ENCODE results near the gene BCAS3.
"Not testable (repeated sequence)": the region's sequence is repeated elsewhere in the genome, so short reads cannot be mapped to it uniquely, and the experiment has no call there.

Gene BCAS3

DNA sequence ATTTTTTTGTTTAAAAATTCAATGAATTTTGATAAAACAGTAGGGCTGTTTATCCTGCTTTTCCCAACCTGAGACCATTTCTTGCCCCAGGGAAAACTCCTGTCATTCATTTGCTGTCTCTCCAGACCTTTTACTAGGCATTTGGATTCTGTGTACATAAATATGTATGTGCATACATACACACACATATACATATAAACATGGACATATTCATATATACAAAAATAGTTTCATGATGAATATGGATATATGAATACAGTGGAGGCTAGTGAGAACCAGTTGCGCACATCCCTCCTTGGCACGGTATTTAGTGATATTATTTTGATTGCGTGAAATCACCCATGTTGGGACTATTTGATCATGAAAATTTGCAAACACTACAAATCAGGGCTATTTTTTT, 269.9 kb downstream of the BCAS3 start:
- no peak for DNase-seq

DNA sequence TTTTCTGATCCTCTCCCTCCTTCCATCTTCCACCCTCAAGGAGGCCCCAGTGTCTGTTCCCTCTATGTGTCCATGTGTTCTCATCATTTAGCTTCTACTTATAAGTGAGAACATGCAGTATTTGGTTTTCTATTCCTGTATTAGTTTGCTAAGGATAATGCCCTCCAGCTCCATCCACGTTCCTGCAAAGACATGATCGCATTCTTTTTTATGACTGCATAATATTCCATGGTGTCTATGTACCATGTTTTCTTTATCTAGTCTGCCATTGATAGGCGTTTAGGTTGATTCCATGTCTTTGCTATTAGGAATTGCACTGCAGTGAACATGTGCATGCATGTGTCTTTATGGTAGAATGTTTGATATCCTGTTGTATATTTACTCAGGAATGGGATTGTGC, 275.1 kb downstream of the BCAS3 start:
- no peak for DNase-seq

DNA sequence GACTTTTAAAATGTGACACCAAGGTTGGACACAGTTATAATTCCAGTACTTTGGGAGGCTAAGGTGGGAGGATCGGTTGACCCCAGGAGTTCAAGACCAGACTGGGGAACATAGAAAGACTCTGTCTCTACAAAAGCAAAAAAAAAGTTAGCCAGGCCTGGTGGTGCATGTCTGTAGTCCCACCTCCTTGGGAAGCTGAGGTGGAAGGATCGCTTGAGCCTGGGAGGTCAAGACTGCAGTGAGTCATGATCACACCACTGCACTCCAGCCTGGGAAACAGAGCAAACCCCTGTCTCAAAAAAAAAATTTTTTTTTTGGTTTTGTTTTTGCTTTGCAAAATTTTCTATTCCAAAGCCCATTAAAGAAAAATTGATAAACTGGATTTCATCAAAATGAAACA, 281.4 kb downstream of the BCAS3 start:
- no peak for DNase-seq

DNA sequence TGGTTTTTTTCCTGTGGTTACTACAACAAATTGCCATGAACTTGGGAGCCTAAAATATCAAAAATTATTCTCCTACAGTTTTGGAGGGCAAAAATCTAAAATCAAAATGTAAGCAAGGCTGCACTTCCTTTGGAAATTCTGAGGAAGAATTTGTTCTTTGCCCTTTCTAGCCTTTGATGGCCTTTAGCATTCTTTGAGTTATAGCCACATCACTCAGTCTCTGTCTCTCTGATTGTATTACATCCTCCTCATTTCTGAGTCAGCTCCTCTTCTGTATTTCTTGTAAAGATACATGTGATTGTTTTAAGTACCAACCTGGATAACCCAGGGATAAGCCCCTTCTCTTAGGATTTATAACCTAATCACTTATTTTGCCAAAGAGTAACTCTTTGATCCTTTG, 282.0 kb downstream of the BCAS3 start:
- DNase-seq = no peak

DNA sequence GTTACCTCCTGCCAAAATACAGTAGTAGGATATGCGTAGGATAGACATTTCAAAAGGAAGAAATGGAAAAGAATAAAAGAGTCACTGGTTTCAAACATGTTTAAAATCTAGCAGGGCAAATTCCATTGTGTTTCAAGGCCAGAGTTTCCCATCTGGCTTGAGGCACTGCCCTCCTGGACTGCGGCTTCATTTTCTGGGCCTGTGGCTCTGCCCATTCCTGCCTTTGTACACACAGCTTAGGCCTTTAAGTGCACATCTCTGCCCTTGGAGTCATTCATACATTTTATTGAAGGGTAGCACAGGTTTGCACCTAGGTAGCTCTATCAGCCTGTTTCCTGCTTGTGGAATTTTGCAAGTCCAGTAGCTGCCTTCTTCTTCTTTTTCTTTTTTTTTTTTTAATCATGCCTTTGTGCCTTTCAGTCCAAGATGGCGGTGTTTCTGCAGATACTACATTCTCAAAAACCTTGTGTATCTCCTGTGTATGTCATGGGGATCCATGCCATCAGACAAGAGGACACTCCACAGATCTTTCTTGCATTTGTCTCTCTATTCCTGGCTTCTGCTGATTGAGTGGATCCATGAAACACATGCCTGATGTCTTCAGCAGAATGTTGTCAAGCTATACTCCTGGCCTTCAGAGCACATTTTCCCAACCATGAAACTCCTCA, 282.9 kb downstream of the BCAS3 start:
- DNase-seq = no peak

DNA sequence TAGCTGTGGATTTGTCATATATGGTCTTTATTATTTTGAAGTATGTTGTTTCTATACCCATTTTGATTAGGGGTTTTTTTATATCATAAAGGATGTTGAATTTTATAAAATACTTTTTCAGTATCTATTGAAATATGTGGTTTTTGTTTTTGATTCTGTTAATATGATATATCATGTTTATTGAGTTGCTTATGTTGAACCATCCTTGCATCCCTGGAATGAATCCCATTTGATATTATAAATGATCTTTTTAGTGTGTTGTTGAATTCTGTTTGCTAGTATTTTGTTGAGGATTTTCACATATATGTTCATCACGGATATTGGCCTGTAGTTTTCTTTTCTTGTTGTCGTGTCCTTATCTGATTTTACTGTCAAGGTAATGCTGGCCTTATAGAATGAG, 286.5 kb downstream of the BCAS3 start:
- DNase-seq = no peak

DNA sequence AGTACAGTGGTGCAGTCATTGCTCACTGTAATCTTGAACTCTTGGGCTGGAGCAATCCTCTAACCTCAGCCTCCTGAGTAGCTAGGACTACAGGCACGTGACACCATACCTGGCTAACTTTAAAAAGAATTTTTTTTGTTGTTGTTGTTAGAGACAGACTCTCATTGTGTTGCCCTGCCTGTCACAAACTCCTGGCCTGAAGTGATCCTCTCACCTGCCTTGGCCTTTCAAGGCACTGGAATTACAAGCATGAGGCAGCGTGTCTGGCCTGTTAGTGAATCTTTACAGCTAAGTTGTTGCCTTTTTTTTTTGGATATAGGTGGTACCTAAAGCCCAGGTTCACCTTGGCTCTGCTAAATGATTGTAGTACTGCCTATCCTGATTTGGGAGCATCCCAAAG, 290.6 kb downstream of the BCAS3 start:
- no peak for DNase-seq

DNA sequence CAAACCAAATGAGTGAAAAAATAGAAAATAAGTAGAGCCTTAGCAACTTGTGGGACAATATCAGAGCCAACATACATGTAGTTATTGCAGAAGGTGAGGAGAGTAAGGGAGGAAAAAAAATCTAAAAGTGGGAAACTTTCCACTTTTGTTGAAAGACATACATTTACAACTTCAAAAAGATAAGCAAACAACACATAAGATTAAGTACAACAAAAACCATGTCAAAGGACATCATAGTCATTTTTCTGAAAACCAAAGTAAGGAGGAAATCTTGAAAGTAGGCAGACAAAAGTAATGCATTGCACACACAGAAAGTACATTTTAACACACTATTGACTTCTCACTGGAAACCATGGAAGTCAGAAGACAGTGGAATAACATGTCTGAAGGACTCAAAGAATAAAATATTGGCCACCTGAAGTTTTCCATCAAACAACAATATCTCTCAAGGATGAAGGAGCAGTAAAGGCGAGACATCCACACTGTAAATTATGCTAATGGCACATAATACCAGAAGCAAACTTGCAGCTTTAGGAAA, 291.9 kb downstream of the BCAS3 start:
- no peak for DNase-seq

DNA sequence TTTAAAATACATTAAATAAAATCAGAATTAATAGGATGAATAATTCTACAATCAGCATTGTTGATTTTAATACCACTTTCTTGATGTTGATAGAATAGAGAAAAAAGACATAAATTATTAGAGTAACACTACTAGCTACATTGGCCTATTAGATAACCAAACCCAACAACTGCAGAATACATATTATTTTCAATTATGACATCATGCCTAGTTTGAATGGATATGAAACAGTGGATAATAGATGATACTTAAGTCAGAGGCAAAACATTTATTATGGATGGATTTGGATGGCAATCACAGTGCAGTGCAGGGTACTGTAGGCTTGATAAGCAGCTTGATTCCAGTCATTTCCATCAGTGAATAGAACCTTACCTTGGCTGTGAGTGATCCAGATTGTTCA, 293.1 kb downstream of the BCAS3 start:
- no peak for DNase-seq

DNA sequence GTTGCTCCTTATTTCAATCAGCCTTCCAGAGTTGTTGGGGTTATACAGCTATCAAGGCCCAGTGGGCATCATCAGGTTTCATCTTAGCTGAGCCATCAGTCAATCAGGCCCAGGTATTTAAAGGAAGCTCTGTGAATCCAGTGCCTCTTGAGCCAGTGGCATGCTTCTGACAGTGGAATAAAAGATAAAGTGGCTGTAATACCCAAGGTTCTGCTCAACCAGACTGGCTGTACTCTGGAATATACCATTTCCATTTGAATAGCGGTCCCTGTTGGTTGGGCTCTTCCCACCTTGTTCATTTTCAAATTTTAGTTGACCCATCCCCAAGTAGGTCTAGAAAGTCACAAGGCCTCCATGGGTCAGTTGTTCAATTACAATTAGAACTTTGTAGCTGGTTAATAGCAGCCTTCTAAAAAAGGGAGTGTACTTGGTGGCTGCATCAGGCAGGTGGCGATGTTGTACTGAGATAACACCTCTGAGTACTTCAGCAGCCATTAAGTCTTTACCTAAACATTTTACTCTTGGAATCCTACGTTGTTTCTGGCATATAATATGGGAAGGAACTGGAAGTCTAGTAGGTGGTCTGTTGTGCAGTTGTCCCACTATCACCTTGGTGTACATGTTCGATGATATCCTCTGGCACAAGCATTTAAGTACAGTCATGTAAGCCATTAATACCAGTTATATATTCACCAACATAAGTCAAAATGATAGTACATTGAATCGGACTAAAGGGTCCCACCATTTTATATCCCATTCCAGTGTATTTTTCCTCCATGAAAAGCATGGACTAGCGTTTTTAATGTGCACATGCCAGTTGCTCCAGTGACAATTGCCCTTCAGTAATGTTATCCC, 294.1 kb downstream of the BCAS3 start:
- peak; percentile 10 for DNase-seq

DNA sequence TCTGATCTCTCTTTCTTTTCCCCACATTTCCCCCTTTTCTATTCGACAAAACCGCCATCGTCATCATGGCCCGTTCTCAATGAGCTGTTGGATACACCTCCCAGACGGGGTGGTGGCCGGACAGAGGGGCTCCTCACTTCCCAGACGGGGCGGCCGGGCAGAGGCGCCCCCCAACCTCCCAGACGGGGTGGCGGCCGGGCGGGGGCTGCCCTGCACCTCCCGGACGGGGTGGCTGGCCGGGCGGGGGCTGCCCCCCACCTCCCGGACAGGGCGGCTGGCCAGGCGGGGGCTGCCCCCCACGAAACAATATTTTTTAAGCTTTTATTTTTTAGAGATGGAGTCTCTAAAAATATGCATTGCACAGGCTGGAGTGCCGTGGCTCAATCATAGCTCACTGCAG, 299.2 kb downstream of the BCAS3 start:
- not testable (repeated sequence) for DNase-seq

DNA sequence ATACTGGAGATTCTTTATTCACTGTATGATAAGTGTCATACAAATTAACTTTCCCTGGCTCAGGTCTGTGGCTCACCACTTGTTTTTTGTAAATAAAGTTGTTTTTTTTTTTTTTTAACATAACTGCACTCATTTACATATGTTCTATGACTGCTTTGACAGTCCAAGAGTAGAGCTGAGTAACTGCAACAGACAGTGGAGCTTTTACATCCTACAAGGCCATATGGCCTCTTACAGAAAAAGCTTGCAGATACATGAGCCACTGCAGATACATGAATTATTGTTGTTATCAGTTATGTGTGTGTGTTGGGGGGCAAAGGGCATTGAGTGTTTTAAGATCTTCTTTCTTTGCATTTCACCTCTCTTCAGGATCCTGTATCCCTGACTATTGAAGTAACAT, 311.7 kb downstream of the BCAS3 start:
- no peak for DNase-seq

DNA sequence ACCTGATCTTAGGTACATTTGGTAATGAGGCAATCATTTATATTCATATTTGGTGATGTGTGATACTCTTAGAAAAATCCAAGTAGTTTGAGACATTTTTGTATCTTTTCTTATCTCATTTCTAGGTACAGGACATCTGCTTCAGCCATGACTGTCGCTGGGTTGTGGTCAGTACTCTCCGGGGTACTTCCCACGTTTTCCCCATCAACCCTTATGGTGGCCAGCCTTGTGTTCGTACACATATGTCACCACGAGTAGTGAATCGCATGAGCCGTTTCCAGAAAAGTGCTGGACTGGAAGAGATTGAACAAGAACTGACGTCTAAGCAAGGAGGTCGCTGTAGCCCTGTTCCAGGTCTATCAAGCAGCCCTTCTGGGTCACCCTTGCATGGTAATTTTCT, 312.2 kb downstream of the BCAS3 start:
- no peak for DNase-seq

DNA sequence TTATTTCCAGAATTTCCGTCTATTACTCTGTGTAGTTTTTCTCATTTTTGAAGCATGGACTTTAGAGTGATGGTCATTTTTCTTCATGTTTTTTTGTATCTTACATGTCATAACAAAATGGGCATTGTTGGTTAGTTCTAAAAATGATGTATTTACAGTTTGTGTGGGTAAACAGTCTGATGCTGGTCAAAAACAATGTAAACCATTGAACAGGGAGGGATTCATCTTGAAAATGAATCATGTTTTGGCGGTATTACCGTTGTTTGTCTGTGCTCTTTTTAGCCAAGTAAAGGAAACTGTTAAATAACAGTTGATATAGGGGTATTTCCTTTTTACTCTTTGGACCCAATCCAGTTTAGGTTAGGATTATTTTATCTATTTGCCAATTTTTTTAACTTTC, 315.8 kb downstream of the BCAS3 start:
- no peak for DNase-seq

DNA sequence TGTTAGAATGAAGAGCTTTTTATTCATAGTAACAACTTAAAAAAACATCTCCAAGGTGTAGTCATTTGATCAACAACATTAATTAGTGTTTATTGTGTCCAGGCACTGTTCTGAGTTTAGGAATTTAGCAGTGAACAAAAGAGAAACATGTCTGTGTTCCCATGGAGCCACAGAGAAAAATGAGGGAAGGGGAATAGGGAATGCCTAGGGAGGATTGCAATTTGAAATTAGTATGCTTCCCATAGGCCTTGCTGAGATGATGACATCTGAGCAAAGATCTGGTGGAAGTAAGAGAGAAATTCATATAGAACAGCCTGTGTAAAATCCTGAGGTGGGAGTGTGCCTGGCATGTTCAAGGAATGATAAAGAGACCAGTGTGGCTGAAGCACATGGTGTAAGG, 318.0 kb downstream of the BCAS3 start:
- no peak for DNase-seq

DNA sequence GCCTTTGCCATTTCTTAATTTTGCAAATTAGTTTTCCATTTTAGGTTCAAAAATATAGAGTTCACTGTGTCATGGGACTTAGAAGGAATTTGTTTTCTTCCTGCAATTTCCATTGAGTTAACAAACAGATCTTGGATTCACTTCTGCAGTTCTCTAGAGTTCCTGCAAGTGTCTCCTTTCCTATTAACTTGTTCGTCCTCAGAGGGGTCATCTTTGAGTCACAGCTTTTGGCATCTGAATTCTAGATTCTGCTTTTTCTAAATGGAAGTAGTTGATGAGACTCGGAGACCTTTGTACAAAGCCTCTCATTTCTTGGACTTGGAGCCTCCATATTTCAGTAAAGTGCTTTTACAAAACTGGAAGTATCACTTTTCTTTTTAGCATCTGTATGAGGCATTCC, 323.3 kb downstream of the BCAS3 start:
- no peak for DNase-seq

DNA sequence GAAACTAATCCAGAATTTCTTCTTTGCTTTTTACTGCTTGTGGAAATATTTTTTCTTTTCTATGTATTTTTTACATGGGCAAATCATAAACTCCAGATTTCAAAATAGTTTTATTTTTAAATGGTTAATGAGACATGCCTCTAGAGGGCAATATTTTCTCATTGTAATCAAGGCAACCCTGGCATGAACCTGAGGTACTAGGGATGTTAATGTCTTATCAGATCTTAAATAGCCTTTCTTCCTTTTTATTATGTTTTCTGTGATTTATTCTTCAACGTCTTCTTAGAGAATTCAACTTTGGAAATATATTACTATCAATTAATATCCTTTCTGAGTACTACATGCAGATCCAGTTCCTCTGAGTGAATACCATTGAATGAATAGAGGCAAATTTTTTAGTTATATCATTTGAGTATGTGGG, 324.7 kb downstream of the BCAS3 start:
- DNase-seq = peak; percentile 7

DNA sequence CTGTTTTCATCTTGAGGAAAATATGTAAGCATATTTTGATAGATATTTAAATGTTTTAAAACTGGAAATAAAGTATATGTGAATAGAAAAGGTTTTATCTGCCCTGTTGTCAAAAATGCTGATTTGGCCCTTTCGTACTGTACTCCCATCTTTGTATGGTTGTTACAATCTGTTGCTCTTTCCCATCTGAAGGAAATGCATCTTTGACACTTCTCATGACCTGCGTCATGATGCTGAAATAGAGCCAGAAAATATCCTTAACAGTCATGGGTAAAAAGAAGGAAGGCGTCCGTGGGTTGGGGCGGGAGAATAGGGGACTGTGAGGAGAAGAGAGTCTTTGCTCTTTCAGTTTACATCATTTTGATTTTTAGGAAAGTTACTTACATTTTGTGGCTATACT, 327.7 kb downstream of the BCAS3 start:
- DNase-seq = no peak

DNA sequence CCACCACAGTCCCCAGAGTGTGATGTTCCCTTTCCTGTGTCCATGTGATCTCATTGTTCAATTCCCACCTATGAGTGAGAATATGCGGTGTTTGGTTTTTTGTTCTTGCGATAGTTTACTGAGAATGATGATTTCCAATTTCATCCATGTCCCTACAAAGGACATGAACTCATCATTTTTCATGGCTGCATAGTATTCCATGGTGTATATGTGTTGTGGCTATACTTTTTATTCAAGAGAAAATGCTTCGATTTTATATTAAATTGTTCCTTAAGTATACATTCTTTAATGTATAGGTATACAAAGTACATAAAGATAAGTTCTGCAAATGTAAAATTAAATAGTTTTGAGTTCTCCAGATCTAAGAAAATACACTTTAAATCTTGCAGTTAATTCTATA, 328.3 kb downstream of the BCAS3 start:
- not testable (repeated sequence) for DNase-seq

DNA sequence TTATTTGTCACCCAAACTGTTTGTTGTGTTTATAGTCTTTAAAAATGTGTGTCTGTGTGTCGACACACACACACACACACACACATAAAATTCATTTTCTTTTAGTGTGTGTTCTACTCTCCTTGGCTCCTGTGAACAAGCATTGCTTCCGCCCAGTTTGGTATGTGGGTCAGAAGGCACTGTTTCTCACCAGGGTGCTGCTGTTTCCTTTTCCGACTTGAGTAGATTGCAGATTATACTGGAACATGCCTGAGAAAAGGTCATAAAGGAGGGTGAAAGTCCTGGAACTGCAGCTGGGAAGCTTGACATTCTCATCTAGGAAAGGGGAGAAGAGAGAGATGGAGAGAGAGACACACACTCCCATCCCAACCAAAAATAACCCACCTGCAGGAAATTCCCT, 330.3 kb downstream of the BCAS3 start:
- no peak for DNase-seq

DNA sequence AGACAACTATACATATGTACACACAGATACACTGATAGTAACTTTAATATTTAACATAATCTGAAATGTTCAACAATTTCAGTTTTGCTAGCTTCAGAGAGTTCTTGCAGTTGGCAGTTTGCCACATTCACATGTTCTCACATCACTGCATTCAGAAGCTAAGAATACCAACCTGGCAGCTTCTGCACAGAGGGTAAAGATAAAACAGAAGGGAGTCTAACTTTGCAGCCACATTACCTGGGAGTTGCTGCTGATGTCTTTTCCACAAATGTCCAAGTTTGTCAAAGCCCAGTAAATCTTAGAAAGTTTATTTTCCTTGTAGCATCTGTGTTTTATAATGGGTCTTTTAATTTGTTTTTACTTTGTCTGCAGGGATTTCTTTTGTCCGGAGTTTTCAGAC, 332.0 kb downstream of the BCAS3 start:
- no peak for DNase-seq

DNA sequence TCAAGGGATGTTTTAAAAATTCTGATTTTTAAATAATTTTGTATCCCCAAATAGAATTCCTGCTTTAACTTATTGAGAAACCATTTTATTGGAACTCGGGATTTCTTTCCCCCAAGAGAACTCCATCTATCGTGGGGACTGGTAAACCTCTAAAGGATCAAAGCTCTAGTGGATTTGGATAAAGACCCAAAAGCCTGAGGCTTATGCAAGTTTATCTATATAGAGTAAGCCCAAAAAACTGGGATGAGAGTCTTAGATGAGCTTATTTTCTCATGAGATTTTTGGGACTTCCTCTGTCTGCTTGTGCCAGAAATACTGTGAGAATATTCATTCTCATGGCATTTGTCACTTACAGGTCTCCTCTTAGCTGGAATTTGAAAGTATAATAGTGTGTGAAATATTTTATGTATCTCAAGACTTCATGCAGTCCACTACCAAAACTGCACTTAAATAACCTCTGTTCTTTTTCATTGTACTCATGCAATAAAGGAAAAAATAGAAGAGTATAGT, 333.1 kb downstream of the BCAS3 start:
- no peak for DNase-seq

DNA sequence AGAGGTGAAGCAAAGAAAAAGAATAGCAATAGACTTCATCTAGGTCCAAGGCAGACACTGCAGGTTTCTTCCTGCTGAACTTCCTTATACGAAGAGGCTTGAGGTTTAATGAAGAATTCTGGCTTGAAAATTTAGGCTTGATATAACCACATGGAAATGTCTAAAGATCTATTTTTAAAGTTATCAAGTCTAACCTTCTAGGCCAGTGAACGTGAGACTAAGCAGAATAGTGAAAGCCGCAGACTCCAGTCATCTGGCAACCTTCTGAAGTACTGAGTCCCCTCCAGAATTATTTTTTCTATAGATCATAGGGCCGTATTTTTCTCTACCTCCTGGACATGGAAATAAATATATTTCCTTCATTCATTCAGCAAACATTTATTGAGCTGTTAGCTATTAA, 333.6 kb downstream of the BCAS3 start:
- DNase-seq = no peak

DNA sequence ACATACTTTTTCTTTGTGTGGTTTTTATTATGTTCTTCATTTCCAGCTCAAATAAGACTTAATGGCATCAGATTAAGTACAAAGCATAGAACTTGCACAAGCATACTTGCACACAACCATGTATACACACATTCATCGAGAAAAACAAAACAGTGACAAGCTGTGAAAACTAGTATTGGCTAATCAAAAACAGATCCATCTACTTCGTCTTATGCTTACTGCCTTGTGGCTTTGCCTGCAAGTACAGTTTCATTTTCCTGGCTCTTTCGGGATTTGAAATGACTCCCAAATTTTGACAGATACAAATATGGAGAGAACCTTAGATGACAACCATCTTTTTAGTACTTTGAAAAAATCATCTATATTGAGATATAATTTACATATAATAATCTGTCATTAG, 338.3 kb downstream of the BCAS3 start:
- no peak for DNase-seq
